ENCODE measurements around the gene KIAA1671.

The KIAA1671 gene

GRCh38 chr22:25096638-25097405 lies 144.3 kb downstream of the KIAA1671 start:
- DNase-seq, result no peak

- no peak for DNase-seq
Observed at GRCh38 chr22:25098445-25099081, 146.0 kb downstream of the KIAA1671 start.

GRCh38 chr22:25099202-25099601 lies 146.7 kb downstream of the KIAA1671 start:
- no peak for DNase-seq

GRCh38 chr22:25100402-25100801 lies 147.9 kb downstream of the KIAA1671 start:
- no peak for DNase-seq

- no peak for DNase-seq
Observed at GRCh38 chr22:25100948-25101347, 148.4 kb downstream of the KIAA1671 start.

GRCh38 chr22:25101501-25101900 lies 149.0 kb downstream of the KIAA1671 start:
- DNase-seq, result no peak

- DNase-seq, result no peak
Observed at GRCh38 chr22:25101986-25102385, 149.5 kb downstream of the KIAA1671 start.

GRCh38 chr22:25102722-25103121 lies 150.2 kb downstream of the KIAA1671 start:
- no peak for DNase-seq

GRCh38 chr22:25104367-25104766 lies 151.9 kb downstream of the KIAA1671 start:
- no peak for DNase-seq

- no peak for DNase-seq
Observed at GRCh38 chr22:25105817-25106650, 153.5 kb downstream of the KIAA1671 start.

- no peak for DNase-seq
Observed at GRCh38 chr22:25109878-25110595, 157.5 kb downstream of the KIAA1671 start.

GRCh38 chr22:25110596-25110845 lies 158.0 kb downstream of the KIAA1671 start:
- DNase-seq, result no peak

- DNase-seq, result peak; percentile 80
Observed at GRCh38 chr22:25110846-25111578, 158.5 kb downstream of the KIAA1671 start.

GRCh38 chr22:25111579-25112517 lies 159.3 kb downstream of the KIAA1671 start:
- no peak for DNase-seq

- DNase-seq, result no peak
Observed at GRCh38 chr22:25112538-25113253, 160.2 kb downstream of the KIAA1671 start.

- no peak for DNase-seq
Observed at GRCh38 chr22:25113316-25113721, 160.8 kb downstream of the KIAA1671 start.

- no peak for DNase-seq
Observed at GRCh38 chr22:25114369-25115362, 162.2 kb downstream of the KIAA1671 start.

GRCh38 chr22:25119609-25120008 lies 167.1 kb downstream of the KIAA1671 start:
- DNase-seq, result no peak

- DNase-seq, result no peak
Observed at GRCh38 chr22:25120093-25120561, 167.6 kb downstream of the KIAA1671 start.
